Measurements from ENCODE around the gene MORF4L1. TPM values are rescaled to one million over a fixed set of nuclear protein-coding genes. Genes with fewer than 3 reads are reported as not detected.

The MORF4L1 gene
- total RNA-seq, 1 experiment from 2014 or later = 428 TPM

DNA sequence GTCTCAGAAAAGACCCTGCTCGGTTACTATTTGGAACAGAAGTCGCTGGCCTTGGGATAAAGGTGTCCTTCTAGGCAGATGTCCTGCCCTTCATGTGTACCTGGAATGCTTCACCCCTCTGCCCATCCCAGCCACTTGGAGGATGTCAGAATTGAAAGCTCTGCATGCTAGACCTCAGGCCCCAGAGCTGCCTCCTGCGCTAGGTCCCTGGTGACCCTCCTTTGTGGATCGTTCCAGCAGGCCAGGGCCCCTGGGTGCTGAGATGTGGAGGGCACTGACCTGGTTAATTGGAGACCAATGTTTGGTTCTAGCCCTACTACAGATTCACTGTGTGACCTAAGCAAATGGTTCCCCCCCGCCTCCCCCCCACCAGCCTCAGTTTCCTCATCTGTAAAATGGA is 74.8 kb downstream of the MORF4L1 start:
- Histone ChIP-seq H3K9me3 (ENCODE audit: low read depth, low read length, poor library complexity, severe bottlenecking) (no peaks in the 10 kb centered on the region), H3K4me3 (ENCODE audit: low read depth, low read length, poor library complexity, severe bottlenecking) (no peak overlapping the region), H3K27me3 (replicated peaks; ENCODE audit: insufficient read depth, low read depth, low read length, poor library complexity) (no peaks in the 10 kb centered on the region), H3K36me3 (ENCODE audit: insufficient read depth, low read length, poor library complexity, severe bottlenecking) (no peaks in the 10 kb centered on the region), H3K4me1 (ENCODE audit: insufficient read depth, low read length, poor library complexity, severe bottlenecking) (no peaks in the 10 kb centered on the region), H3K27ac (ENCODE audit: low read depth, low read length, poor library complexity, severe bottlenecking) (no peak overlapping the region)
- no peak for DNase-seq (ENCODE audit: low spot score)
- CTCF ChIA-PET = interaction anchor here (0.5 kb wide), 1 partner anchor 39 kb away, joined by 7 read pairs; no protein-coding TSS in a partner anchor
- intact Hi-C loops (cut with micrococcal nuclease; ENCODE audit: unreplicated experiment) = no loop called here
- POLR2A ChIA-PET (ENCODE audit: low non-redundant PET) = interaction anchor here (0.5 kb wide), 1 partner anchor 20 kb away, joined by 3 read pairs; no protein-coding TSS in a partner anchor
- BruUV-seq (replicated peaks) = no TSS peak
- TF ChIP-seq, protein P1, sequence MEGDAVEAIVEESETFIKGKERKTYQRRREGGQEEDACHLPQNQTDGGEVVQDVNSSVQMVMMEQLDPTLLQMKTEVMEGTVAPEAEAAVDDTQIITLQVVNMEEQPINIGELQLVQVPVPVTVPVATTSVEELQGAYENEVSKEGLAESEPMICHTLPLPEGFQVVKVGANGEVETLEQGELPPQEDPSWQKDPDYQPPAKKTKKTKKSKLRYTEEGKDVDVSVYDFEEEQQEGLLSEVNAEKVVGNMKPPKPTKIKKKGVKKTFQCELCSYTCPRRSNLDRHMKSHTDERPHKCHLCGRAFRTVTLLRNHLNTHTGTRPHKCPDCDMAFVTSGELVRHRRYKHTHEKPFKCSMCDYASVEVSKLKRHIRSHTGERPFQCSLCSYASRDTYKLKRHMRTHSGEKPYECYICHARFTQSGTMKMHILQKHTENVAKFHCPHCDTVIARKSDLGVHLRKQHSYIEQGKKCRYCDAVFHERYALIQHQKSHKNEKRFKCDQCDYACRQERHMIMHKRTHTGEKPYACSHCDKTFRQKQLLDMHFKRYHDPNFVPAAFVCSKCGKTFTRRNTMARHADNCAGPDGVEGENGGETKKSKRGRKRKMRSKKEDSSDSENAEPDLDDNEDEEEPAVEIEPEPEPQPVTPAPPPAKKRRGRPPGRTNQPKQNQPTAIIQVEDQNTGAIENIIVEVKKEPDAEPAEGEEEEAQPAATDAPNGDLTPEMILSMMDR (conservative IDR thresholded peaks at IDR 0.05; ENCODE audit: low read depth, low read length) = no peak
- no peak for TF ChIP-seq EZH2 (IDR thresholded peaks at IDR 0.05; ENCODE audit: borderline replicate concordance, low read depth, low read length, poor library complexity, severe bottlenecking)

Other genes starting within 250 kb of the MORF4L1 start
- not detected in 2 replicates for gene CHRNB4, start 231.7 kb upstream of the MORF4L1 start, total RNA-seq (2021)
- gene ADAMTS7, start 61.4 kb upstream of the MORF4L1 start, total RNA-seq (2021) = 0.41 and 0.83 TPM in 2 replicates
- gene CTSH, start 72.2 kb downstream of the MORF4L1 start, total RNA-seq (2021) = 2.2 and 3.6 TPM in 2 replicates
- gene RASGRF1, start 217.9 kb downstream of the MORF4L1 start, total RNA-seq (2021) = 0.42 and 0.73 TPM in 2 replicates